ENCODE results near the gene HEPN1.
A peak's percentile ranks its signal among the peaks of the same experiment; 100 is the strongest.

The HEPN1 gene

DNA sequence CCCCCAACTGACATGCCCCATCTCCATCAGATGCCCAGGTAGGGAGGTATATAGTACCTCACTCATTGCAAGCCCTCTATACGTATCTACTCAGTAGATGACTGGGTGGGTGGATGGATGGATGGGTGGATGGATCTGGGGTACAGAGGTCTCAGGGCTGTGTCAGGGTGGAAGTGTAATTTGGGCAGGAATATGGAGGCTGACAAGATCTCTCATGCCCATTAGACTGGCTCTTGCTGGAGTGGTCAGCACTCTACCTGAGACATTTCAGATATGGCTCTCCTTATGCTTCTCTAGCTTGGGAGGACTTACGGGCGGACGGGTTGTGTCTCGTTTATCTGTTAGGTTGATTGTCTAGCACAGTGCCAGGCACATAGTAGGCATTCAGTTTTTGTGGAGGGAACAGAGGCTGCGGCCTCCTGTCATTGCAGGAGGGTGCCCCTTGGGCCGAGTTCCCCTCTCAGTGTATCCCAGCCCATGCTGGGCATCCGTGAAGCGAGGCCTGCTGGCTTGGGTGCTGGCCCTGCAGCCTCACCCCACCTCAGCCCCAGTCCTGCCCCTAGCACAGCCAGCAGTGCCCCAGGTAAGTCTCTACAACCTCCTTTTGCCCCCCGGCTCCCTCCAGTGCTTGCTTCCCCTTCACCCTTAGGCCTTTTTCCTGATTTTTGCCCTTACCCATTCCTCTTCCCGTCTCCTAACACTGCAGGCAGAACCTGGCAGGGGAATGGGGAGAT is 40.1 kb upstream of the HEPN1 start:
- Histone ChIP-seq H3K36me3 (ENCODE audit: control insufficient read depth in 2 of 2, insufficient read depth in 1 of 2, low read length in 2 of 2) (no peaks in the 10 kb centered on the region), H3K27ac (ENCODE audit: extremely low read depth, low read depth, low read length) (no peak overlapping the region), H3K4me1 (ENCODE audit: control insufficient read depth, insufficient read depth, low read length) (no peaks in the 10 kb centered on the region), H3K4me3 (ENCODE audit: low read depth, low read length) (no peak overlapping the region), H3K9me3 (ENCODE audit: control insufficient read depth, insufficient read depth, low read depth, low read length) (no peaks in the 10 kb centered on the region)
- POLR2A ChIA-PET: no interaction called here
- TF ChIP-seq KLF16 (tag by site-specific recombination; IDR thresholded peaks at IDR 0.05): no peak
- CTCF ChIA-PET: interaction anchor here (0.5 to 0.9 kb wide), 2 partner anchors 14 to 114 kb away, joined by 3 to 10 read pairs; partner anchors contain the start of gene ROBO3

DNA sequence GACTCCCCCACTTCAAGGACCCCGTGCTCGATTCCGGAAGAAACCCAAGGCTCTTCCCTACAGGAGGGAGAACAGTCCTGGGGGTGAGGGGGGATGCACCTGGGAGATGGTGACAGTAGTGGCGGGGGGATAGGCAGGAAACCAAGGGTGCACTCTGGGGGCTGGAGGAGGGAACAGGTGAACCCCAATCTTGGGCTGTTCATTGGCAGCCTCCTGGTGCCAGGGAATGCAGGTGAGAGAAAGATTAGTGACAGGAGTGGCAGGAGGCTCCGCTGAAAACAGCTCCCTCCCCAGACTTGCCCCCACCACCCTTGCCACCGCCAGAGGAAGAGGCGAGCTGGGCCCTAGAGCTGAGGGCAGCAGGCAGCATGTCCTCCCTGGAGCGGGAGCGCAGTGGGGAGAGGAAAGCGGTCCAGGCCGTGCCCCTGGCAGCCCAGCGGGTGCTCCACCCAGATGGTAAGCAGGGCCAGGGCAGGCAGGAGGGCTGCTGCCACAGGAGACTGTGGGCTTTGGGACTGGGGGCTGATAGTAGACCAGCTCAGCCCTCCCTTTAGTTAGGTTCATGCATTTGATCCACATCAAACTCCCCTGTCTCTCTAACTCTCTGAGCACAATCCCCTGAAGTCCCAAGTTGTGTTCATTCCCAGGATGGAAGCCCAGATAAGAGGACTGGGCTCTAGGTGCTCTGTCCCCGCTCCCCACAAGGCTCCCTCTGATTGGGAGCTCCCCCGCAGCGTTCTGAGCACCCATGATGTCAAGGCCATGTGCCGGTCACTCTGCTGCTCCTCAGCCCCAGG is 39.4 kb upstream of the HEPN1 start:
- POLR2A ChIA-PET: no interaction called here
- H3K4me3 ChIP-seq (ENCODE audit: low read depth, low read length): no peak overlapping the region
- CTCF ChIA-PET: interaction anchor here (0.5 to 0.9 kb wide), 3 partner anchors 14 to 211 kb away, joined by 3 to 4 read pairs (median 4); partner anchors contain the start of gene ROBO3
- H3K4me1 ChIP-seq (ENCODE audit: control insufficient read depth, insufficient read depth, low read length): no peaks in the 10 kb centered on the region
- no peak overlapping the region for H3K27ac ChIP-seq (ENCODE audit: extremely low read depth, low read depth, low read length)
- H3K36me3 ChIP-seq (ENCODE audit: control insufficient read depth in 2 of 2, insufficient read depth in 1 of 2, low read length in 2 of 2): no peaks in the 10 kb centered on the region
- no peaks in the 10 kb centered on the region for H3K9me3 ChIP-seq (ENCODE audit: control insufficient read depth, insufficient read depth, low read depth, low read length)
- TF ChIP-seq ZNF366 (tag by site-specific recombination; conservative IDR thresholded peaks at IDR 0.05) (no peak), SCRT2 (tag by site-specific recombination; IDR thresholded peaks at IDR 0.05) (no peak), ZBTB1 (tag by site-specific recombination; IDR thresholded peaks at IDR 0.05) (no peak), ZNF354C (tag by site-specific recombination; IDR thresholded peaks at IDR 0.05; ENCODE audit: borderline replicate concordance, low read depth) (no peak)

DNA sequence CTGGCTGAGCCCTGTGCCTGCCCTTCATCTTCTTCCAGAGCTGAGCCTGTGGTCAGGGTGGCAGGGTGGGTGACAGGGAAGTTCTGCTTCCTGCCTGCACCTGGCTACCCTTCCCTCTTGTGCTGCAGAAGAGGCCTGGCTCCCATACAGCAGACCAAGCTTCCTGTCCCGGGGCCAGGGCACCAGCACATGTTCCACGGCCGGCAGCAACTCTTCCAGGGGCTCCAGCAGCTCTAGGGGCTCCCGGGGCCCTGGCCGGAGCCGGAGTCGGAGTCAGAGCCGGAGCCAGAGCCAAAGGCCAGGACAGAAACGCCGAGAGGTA is 38.8 kb upstream of the HEPN1 start:
- POLR2A ChIA-PET: no interaction called here
- H3K27ac ChIP-seq (ENCODE audit: extremely low read depth, low read depth, low read length): no peak overlapping the region
- no peaks in the 10 kb centered on the region for H3K4me1 ChIP-seq (ENCODE audit: control insufficient read depth, insufficient read depth, low read length)
- TF ChIP-seq, protein P1, sequence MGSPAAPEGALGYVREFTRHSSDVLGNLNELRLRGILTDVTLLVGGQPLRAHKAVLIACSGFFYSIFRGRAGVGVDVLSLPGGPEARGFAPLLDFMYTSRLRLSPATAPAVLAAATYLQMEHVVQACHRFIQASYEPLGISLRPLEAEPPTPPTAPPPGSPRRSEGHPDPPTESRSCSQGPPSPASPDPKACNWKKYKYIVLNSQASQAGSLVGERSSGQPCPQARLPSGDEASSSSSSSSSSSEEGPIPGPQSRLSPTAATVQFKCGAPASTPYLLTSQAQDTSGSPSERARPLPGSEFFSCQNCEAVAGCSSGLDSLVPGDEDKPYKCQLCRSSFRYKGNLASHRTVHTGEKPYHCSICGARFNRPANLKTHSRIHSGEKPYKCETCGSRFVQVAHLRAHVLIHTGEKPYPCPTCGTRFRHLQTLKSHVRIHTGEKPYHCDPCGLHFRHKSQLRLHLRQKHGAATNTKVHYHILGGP (tag by site-specific recombination; IDR thresholded peaks at IDR 0.05): no peak
- TF ChIP-seq ZBTB6 (tag by site-specific recombination; IDR thresholded peaks at IDR 0.05): peak; percentile 80; the same call in 1 of the 2 replicates
- H3K4me3 ChIP-seq (ENCODE audit: low read depth, low read length): no peak overlapping the region
- H3K9me3 ChIP-seq (ENCODE audit: control insufficient read depth, insufficient read depth, low read depth, low read length): no peaks in the 10 kb centered on the region
- no peaks in the 10 kb centered on the region for H3K36me3 ChIP-seq (ENCODE audit: control insufficient read depth in 2 of 2, insufficient read depth in 1 of 2, low read length in 2 of 2)
- CTCF ChIA-PET: interaction anchor here (0.6 kb wide), 2 partner anchors 14 to 1347 kb away, joined by 4 to 5 read pairs; no protein-coding TSS in a partner anchor

- TF ChIP-seq ZNF560 (tag by site-specific recombination; IDR thresholded peaks at IDR 0.05; ENCODE audit: borderline replicate concordance) (no peak), ZSCAN30 (tag by site-specific recombination; IDR thresholded peaks at IDR 0.05) (no peak), SP3 (tag by site-specific recombination; IDR thresholded peaks at IDR 0.05) (no peak), ZNF37A (tag by site-specific recombination; IDR thresholded peaks at IDR 0.05) (no peak), ZNF174 (tag by site-specific recombination; IDR thresholded peaks at IDR 0.05) (no peak), ZNF558 (tag by site-specific recombination; IDR thresholded peaks at IDR 0.05) (no peak), GLIS1 (tag by site-specific recombination; IDR thresholded peaks at IDR 0.05) (no peak), ZNF510 (tag by site-specific recombination; IDR thresholded peaks at IDR 0.05; ENCODE audit: insufficient replicate concordance) (no peak), ZNF433 (tag by site-specific recombination; IDR thresholded peaks at IDR 0.05; ENCODE audit: low read depth) (no peak), TSHZ1 (tag by site-specific recombination; IDR thresholded peaks at IDR 0.05; ENCODE audit: borderline replicate concordance) (no peak), ZNF530 (tag by site-specific recombination; IDR thresholded peaks at IDR 0.05; ENCODE audit: low read depth) (no peak), ZNF830 (tag by site-specific recombination; IDR thresholded peaks at IDR 0.05; ENCODE audit: low read depth) (no peak), ZNF146 (tag by site-specific recombination; IDR thresholded peaks at IDR 0.05) (no peak), KLF16 (tag by site-specific recombination; IDR thresholded peaks at IDR 0.05) (no peak)
- POLR2A ChIA-PET: no interaction called here
Observed at GRCh38 chr11:124880958-124881357, 38.1 kb upstream of the HEPN1 start.

More at GRCh38 chr11:124880958-124881357, 38.1 kb upstream of the HEPN1 start:
- CTCF ChIA-PET: interaction anchor here (0.6 kb wide), 1 partner anchor 1347 kb away, joined by 5 read pairs; no protein-coding TSS in a partner anchor
- no peaks in the 10 kb centered on the region for H3K4me1 ChIP-seq (ENCODE audit: control insufficient read depth, insufficient read depth, low read length)
- no peaks in the 10 kb centered on the region for H3K9me3 ChIP-seq (ENCODE audit: control insufficient read depth, insufficient read depth, low read depth, low read length)
- H3K4me3 ChIP-seq (ENCODE audit: low read depth, low read length): no peak overlapping the region
- H3K27ac ChIP-seq (ENCODE audit: extremely low read depth, low read depth, low read length): no peak overlapping the region
- H3K36me3 ChIP-seq (ENCODE audit: control insufficient read depth in 2 of 2, insufficient read depth in 1 of 2, low read length in 2 of 2): no peaks in the 10 kb centered on the region
